22Rv1 (cell line): ENCODE data around the gene ZFYVE21.

Experiments used
- CTCF ChIP-seq: fragments of 450-650 bp; IDR thresholded peaks from 2 replicates; pipeline ENCODE4 v1.5.1; 2017; ENCODE audit warnings: mild to moderate bottlenecking
- ZFX ChIP-seq: fragments of 450-650 bp; IDR thresholded peaks from 2 replicates; pipeline ENCODE4 v1.6.1; 2017; ENCODE audit warnings: antibody characterized with exemption, borderline replicate concordance

- TF ChIP-seq CTCF = no peak
- TF ChIP-seq ZFX = no peak
Observed at GRCh38 chr14:103687712-103688111, 27.9 kb upstream of the ZFYVE21 start.
